ENCODE data around the gene SEPTIN10. TPM values are rescaled to one million over a fixed set of nuclear protein-coding genes. Genes with fewer than 3 reads are reported as not detected.

SEPTIN10 gene
- total and polyA plus RNA-seq, 2 donors (not counting 1 experiment from before 2014, with no cell fraction given): 0.28 TPM; not detected in 1

GRCh38 chr2:109614715-109615636 lies 1.2 kb upstream of the SEPTIN10 start:
- Histone ChIP-seq H4K20me1 (ENCODE audit: control insufficient read depth, insufficient read depth, low read length, poor library complexity, severe bottlenecking) (no peaks in the 10 kb centered on the region), H3K4me3 (ENCODE audit: control extremely low read depth in 1 of 5, extremely low read depth in 1 of 5, insufficient read depth in 1 of 5, low read depth in 2 of 5, low read length in 4 of 5) (peak overlapping the region in 3 of 5 experiments; percentile 51 to 57 (median 54)), H3K4me1 (ENCODE audit: control insufficient read depth in 2 of 2, insufficient read depth in 2 of 2, low read length in 2 of 2) (peaks cover 13 to 14% of the 10 kb centered on the region in 2 donors), H3K79me2 (ENCODE audit: control insufficient read depth, insufficient read depth, low read length) (no peaks in the 10 kb centered on the region), H3K27ac (ENCODE audit: low read length in 2 of 2) (no peak overlapping the region), H3K9me3 (ENCODE audit: control extremely low read depth in 1 of 3, control insufficient read depth in 2 of 3, insufficient read depth in 1 of 3, low read length in 2 of 3) (peaks cover 0 to 26% (median 3%) of the 10 kb centered on the region in 3 donors), H3K9ac (ENCODE audit: low read length) (peak overlapping the region; percentile 59), H3K27me3 (replicated peaks in 1 of 4; ENCODE audit: control extremely low read depth in 1 of 4, control insufficient read depth in 3 of 4, insufficient read depth in 4 of 4, low read length in 3 of 4) (peaks cover 0 to 46% (median 40%) of the 10 kb centered on the region in 4 experiments), H3K4me2 (replicated peaks; ENCODE audit: low read depth, low read length, poor library complexity, severe bottlenecking) (peak overlapping the region; percentile 75), H2AFZ (ENCODE audit: insufficient read depth, low read depth, low read length, poor library complexity, severe bottlenecking) (peak overlapping the region; percentile 76), H3K36me3 (replicated peaks in 1 of 2; ENCODE audit: control extremely low read depth in 1 of 2, control insufficient read depth in 1 of 2, extremely low read depth in 1 of 2, insufficient read depth in 2 of 2, low read length in 1 of 2) (no peaks in the 10 kb centered on the region)
- Mint-ChIP-seq H3K9me3 (ENCODE audit: insufficient read depth) (no peaks in the 10 kb centered on the region), H3K27ac (no peak overlapping the region), H3K4me1 (peaks cover 14% of the 10 kb centered on the region), H3K4me3 (no peak overlapping the region), H3K27me3 (peaks cover 57% of the 10 kb centered on the region)
- CTCF ChIA-PET: no interaction called here
- 23% methylated on average over 90 of the region's 90 CpGs for WGBS (ENCODE audit: insufficient coverage)
- TF ChIP-seq EZH2 (IDR thresholded peaks at IDR 0.05; ENCODE audit: borderline replicate concordance, insufficient read depth, low read depth, low read length, poor library complexity, severe bottlenecking) (no peak), CTCF (IDR thresholded peaks at IDR 0.05) (no peak)
- DNase-seq: peak; percentile 13
- ATAC-seq (ENCODE audit: low read depth): no peak
- POLR2A ChIA-PET: no interaction called here
- intact Hi-C loops (cut with micrococcal nuclease): no loop called here
